ENCODE results near the gene TGFB2.
A peak's percentile ranks its signal among the peaks of the same experiment; 100 is the strongest.

The TGFB2 gene

DNA sequence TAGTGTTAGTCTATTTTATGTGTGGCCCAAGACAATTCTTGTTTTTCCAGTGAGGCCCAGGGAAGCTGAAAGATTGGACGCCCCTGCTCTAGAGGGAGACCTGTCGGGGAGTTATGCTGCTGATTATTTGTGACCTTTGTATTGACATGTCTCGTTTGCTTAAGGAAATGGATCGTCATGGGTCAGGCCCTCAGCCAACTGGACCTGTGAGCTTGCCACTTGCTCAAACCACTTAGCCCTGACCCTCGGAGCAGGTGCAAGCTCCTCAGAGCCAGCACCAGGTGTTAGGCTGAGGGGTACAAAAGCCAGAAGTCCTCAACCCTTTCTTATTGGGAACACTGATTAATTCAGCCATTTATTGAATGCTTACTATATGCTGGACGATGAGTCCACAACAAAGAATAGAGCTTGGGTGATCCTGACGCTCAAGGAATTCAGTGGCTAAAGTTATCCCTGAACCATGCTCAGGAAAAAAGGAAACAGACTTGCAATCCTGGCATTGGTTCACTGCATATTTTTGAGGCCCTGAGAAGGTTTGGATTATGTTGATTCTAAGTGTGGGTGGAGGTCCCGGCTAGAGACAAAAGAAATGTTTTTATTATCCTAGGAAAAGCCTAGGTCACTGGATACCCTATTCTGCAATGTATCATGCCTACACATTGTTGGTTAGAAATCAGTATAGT lies 19.0 kb downstream of the TGFB2 start:
- DNase-seq = no peak

DNA sequence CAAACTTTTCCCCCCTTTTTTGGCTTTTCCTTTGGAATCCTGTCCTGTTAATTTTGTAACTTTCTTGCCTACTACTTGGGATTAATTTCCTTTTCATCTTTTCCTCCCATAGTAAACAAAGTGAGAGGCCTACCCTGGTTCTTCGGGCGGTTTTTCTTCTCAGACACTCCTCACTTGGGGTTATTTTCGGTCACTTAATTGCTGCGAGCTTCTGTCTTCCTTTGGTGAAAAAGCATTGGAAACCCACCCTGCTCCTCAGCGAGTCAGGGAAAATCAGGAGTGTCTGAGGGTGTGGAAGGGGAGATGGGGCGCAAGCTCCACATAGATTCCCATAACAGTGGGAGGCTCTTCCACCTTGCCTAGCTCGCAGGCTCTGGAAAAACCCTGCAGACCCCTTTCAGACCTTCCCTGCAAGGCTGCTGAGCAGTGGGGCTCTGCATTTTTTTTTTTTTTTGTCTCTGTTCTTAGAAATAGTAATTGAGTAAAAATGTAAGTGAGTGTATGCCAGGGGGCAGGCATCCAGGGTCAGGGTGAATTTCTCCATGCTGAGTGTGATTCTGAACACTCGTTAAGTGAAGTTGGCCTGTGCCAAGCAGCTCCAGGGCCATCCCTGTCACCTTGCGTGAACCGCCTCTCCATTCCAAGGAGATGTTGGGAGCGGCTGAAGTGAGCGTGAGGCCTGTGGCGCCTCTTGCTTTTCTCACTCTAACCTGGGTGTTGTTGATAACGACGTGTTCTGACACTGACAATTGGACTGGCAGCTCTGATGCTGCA lies 20.3 kb downstream of the TGFB2 start:
- no peak for DNase-seq

DNA sequence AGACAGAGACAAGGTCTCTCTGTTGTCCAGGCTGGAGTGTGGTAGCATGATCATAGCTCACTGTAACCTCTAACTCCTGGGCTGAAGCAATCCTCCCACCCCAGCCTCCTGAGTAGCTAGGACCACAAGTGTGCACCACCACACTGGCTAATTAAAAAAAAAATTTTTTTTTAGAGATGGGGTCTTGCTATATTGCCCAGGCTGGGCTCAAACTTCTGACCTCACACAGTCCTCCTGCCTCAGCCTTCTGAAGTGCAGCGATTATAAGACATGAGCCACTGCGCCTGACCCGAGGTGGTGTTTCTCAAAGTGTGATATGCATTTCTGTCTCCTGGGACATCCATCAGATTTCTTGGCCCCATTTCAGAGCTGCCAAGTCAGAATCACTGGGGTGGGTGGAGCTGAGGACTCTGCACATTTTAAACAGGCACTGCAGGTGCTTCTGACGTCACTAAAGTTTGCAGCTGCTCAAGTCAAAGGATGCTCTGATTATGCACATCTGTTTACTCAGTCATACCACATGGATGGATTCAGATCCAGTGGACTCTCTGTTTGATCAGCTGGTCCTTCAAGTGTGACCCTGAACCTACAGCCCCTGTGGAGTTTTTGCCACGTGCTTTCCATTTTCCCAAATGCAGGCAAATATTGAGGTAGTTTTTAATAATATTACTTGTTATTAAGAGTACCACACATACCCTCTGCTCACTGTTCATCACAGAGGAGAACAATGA lies 21.4 kb downstream of the TGFB2 start:
- DNase-seq = peak; percentile 79

DNA sequence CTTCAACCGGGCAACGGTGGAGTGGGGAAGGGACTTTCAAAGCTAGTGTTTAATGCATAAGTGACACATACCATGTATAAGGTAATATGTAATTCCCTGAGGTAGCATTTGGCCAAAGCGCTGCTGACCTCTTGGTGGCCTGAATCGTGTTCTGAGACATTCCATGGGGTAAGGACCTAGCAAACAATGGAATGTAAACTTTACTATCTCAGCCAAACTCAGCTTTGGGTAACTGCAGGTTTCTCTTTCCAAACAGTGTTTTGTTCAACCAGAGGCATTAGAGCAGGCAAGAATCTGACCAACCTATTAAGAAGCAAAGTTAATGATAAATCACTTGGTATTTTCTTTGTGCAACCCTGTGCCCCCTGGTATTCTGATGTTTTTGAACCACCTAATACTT lies 22.0 kb downstream of the TGFB2 start:
- DNase-seq = no peak

DNA sequence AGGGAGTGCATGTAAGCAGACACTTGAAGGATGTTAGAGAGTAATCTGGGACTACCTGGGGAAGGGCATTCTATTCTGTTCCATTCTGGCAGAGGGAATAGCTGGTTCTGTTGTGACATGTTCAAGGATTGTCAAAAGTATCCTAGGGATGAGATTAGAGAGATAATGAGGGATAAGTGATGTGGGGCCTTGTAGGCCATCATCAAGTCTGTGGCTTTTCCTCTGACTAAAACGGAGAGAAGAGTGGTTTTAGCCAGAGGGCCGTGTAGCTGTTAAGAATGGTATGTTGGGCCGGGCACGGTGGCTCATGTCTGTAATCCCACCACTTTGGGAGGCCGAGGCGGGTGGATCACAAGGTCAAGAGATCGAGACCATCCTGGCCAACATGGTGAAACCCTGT lies 23.6 kb downstream of the TGFB2 start:
- DNase-seq = no peak

DNA sequence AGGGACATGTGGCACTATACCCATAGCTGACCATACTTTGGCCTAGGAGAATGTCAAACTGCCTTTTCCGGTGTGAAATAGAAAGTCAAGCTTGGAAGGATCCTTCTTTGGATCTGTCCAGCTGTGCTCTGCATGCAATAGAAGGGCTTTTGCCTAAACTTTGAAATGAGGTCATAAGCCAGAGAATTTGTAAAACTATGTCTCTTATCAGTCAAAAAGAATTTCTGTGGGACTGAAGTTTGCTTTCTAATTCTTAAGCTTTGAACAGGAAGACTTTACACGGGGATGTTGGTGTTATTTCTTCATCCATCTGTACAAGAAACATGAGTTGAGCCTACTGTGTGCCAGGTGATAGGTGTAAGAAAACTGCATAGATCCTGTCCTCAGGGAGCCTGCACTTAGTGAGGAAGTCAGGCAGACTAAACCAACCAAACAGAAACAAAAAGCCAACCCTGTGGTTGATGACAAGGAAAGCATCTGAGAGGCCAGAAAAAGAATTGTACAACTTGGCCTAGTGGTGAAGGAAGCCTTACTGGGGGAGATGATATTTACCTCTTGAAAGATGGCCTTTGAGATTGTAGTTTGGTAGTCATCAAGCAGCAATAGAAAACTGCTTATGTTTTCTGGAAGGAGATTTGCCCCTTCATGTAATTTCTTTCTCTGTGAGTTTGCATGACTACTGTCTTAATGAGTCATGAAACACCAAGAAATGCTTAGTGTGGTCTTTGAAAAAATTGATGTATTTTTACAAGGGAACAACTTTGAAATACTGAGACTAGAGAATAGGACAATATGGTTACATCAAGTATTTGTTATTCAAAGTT lies 24.8 kb downstream of the TGFB2 start:
- no peak for DNase-seq

DNA sequence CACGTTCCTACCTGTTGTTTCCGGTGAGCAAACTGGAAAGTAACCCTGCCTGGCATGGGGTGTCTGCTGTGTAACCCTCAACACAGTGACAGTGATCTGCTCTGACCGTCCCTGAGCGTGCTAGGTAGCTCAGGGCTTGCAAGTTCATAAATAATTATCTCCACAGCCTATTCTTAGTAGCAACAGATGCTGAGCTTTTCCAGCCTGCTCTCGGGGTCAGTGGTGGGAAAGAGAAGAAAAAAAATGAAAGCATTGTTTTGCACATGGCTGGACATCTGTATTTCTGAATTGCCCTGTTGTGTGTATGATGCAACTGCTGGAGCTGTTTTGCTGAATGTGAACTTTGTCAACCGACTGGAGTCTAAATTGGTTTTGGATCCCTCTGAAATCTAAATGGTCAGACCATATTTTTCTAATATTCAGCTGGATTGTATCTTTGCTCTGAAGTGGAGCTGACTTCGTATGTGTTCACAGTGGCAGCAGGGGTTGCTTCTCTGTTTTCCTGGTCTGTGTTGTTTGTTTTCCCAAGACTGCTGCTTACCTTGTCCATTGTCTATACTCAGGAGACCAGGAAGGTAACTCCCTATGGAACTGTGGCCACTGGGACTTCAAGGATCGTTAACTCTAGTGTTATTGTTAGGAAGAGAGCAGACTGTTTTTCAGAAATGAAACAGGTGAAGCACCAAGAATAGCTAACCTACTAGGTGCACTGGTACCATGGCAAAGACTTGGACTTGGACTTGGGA lies 27.0 kb downstream of the TGFB2 start:
- DNase-seq = peak; percentile 36

DNA sequence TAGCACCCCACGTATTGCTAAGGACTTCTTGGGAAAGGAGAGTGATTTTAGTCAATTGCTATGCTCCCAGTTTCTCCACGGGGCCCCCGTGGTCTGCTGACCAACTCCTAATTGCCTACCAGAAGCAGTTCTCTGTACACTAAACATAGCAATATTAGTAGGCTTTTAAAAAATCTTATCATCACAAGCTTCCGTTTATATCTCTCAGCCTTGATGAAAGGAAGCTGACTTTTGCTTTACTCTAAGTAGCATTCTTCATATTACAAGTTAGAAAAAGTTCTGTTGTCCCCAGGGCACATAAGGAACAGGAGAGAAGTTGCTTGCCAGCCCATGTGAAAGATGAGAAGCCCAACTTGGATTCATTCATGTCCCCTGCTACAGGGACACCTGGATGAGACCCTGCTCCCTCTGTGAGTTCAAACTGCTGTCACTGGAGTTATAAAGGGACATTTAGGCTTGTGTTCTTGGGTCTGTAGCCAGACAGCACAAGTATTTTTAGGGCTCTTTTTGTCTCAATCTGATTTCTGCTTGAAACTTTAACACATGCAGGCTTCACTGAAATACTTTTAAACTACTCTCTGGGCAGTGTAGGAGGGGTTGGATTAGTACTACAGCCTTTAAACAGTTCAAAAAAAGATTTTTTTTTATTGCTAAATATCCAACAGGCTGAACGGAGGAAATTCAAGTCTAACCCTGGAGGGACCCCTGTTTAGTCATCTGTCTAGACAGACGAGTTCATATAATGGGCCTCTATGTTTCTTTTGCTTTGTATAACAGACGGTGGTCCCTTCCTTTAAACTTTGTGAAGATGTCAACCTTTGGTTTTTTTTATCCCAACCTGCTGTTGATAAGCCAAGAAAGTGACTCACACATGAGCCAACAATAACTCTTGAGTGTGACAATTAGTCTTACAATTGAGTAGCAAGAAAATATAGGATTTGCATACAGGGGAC lies 29.5 kb downstream of the TGFB2 start:
- no peak for DNase-seq

DNA sequence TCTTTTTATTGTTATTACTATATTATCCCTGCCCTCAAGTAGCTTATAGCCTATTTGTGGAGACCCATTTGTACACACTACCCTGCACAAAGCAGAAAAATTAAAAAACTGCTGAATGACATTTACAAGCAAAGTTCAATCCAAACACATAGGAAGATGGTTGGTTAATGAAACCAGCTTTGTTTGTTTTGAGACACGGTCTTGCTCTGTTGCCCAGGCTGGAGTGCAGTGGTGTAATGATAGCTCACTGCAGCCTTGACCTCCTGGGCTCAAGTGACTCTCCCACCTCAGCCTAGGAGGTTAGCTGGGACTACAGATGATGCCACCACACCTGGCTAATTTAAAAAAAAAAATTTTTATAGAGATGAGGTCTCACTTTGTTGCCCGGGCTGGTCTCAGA lies 31.6 kb downstream of the TGFB2 start:
- no peak for DNase-seq

DNA sequence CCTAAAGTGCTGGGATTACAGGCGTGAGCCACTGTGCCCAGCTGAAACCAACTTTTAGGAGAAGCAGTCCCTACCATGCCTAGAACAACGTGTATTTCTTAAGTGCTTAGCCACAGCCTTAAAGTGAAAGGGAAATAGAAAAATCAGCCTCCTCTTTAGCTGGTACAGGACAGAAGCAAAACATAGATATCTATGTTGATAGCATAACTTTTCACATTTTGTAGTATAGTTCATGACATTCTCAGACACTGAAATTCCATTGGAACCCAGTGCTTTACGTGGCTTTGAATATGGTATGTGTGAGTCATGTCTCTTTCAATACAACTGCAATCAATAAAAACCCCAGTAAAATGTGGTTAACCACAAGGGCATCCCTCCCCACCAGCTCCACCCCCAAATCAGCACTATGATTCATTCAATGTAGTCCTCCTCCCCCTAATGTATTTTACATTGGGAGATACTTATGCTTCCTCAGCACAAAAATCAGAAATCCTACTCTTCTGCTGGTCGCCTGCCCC lies 32.1 kb downstream of the TGFB2 start:
- DNase-seq = no peak

DNA sequence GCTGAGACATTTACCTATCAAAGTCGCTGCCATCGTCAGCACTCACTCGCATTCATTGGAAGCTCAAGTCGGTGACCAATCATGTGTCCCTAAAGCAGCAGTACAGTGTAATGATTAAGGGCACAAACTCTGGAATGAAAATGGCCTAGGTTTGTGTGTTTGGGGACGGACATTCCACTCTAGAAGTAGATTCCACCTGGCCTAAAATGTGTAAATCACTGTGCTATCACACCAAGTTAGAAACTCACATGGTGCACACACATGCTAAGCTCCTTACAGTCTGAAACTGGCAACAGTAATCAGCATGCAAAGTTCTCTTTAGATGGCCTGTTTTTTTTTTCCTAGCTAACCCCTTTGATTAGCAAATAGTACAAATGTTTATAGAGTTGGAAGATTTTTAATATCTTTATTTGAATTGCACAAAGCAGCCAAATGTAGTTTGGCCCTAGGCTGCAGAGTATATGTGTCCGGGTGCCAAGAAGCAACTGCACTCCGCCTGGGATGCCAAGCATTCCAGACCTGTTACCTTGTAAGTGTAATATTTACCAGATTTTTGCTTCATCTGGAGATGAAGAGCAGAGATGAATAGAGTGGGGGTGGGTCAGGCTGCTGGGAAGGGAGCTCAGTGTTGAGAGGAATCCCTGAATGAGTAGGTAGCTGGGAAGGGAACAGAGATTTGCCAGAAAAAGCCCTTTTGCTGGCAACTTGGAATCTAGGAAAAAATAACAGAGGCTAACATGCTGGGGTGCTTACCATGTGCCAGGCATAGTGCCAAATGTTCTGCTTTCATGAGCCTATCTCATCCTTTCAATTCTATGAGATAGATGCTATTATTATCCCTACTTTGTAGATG lies 35.2 kb downstream of the TGFB2 start:
- no peak for DNase-seq

DNA sequence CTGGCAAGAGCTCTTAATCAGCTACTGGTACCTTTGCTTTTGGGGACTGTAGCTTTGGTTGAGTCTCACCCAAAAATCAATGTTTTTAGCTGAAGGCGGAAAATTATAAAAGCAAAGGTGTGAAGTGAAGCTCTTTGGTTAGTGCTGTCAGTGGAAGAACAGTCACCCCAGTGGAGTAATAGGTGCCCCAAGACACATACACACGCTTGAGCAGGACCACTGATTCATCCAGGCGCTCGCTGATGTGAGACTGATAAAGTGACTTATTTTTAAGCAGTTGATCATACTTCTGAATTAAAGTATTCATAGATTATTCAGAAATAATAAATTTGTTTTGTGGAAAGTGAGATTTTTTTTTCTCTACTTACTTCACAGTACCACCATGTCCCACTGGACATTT lies 37.1 kb downstream of the TGFB2 start:
- no peak for DNase-seq

DNA sequence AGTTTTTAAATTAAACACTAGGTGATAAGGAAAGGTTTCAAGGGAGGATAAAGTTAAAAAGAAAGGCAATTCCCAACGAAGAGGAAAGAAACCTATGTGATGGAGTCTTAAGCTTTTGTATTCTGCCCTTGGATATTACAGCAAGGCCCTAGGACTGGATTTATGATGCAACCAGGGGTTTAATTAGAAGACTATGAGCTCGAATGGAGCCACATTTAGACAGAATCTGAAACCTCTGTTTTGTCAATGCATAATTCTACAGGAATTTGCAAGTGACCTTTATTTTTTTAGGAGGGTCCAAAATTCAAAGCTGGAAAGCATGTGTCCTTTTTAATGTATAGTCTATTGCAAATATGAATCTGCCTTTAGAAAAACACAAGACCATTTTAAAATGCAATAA lies 37.9 kb downstream of the TGFB2 start:
- DNase-seq = no peak

DNA sequence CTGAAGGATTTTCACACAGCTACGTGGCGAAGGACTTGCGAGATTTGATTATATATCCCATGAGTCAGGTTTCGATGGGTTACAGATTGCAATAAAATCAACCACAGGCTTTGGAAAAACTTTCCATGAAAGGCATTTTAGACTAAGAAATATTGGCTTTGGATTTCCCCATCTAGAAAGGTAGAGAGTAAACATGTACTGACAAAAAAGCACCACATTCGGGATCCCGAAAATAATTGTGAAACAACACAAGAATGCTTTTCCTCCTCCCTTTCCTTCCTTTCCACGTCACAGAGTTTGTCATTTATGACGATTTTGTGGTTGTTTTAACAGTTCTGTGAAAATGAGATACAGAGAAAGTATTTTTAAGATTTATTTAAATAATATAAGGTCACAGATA lies 38.5 kb downstream of the TGFB2 start:
- no peak for DNase-seq

DNA sequence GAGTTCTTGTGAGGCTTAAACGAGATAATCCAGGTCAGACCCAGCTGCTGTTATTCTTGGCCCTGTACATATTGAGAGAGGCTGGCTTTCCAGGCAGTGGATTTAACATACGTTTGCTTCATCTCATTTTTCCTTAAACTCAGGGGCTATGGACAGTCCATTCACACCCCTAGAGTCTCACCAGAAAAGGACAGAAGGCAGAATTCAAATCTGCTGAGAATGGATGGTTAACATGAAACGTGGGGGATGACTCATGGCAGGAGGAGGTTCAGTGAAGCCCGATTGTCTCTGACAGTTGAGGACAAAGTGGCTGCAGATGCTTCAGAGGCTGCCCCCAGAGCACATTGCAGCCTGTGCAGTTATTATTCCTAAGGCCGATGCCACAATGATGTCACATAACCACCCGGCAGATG lies 39.5 kb downstream of the TGFB2 start:
- DNase-seq = no peak

DNA sequence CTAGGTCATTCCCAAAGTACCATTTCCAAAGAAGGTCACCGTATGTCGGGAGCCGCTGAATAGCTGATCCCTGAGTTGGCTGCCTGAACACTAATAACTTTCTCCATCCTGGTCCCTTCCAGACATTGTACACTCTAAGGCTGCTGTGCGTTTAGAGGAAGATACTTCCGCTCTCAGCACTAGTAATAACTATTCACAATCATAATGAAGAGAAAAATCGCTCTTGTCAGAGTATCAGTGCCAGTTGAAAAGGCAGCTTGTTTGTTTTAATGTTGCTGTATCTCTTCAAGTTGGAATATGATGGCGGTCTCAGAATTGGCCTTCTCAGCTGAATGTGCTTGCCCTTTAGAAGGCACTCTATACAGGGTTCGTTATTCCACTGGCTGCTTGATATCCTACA lies 43.5 kb downstream of the TGFB2 start:
- DNase-seq = no peak

DNA sequence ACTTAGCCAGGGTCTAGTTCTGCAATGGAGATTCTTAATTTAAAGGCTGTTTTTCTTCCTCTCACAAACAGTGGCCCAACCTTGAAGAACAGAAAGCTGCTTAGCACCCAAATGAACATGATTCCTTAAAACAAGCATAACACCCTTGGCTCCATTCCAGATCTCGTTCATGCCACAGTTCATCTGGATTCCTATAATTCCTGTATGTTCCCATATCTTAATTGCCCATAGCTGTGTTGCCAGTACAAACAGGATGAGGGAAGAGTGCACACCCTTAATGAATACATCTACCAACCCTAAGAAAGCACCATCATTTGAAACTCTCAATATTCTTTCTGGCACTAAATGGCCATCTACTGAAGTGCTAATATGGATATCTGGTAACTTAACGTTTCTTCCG lies 45.5 kb downstream of the TGFB2 start:
- no peak for DNase-seq

DNA sequence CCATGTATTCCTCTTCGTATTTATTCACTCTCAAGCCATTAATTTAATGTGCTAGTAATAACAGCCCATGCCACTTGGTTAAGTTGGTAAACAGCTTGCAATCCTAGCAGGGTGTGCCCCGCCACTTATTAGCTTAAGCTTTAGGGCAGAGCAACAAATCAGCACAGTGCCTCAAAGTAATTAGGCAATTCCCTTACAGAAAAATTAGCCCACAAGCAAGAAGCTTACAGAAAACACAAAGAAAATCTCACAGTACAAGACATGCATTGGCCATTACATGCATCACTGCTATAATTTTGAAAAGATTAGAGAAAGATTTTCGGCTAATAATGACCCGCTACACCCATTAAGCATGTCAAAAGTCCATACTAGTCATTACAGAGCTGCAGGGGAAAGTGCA lies 47.6 kb downstream of the TGFB2 start:
- no peak for DNase-seq

DNA sequence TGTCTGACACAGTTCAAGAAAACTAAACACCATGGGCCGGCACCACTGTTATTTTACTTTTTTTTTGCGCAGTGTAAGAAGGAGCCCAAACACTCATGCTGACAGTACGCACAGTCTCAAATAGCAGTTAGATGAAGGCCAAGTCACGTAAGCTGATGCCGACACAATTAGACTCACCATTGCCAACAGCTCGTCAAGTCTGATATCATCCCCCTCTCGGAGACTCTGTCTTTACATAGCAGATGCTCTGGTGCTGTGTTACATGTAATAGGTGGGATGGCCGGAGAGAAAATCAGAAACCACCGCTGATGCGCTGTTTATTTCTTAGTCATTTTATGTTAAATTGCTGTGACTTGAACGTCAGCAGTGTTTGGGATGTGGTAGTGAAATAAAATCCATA lies 49.3 kb downstream of the TGFB2 start:
- DNase-seq = peak; percentile 42

DNA sequence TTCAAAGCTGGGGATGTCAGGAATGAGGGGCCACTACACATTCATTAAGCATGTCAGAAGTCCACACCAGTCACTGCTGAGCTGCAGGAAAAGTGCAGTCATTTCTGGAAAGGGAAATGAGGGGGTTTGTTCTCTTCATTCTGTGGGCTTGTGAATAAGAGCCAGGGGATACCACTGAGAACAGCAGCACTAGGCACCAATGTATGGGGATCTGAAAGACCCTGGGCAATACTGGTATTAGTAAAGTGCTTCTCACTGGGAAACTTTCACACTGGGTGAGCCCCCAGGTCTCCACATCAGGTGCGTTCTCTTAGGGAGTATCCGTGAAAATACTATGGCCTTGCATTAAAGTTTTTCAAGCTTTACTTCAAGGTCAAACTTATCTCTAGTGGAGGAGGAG lies 49.9 kb downstream of the TGFB2 start:
- DNase-seq = no peak

All from NCI-H1092 (cell line).